ENCODE results near the gene ALDOB.

ALDOB gene

GRCh38 chr9:101479338-101480030 lies 43.9 kb upstream of the ALDOB start:
- TF ChIP-seq ZNF8 (CRISPR knock-in tag; IDR thresholded peaks at IDR 0.05) (no peak), TCF4 (CRISPR knock-in tag; IDR thresholded peaks at IDR 0.05; ENCODE audit: borderline replicate concordance) (no peak), POU6F1 (CRISPR knock-in tag; IDR thresholded peaks at IDR 0.05; ENCODE audit: borderline replicate concordance, low read depth) (no peak), ZC3H10 (CRISPR knock-in tag; IDR thresholded peaks at IDR 0.05) (no peak), ARNTL (CRISPR knock-in tag; IDR thresholded peaks at IDR 0.05; ENCODE audit: borderline replicate concordance, low read depth) (no peak), GLIS3 (CRISPR knock-in tag; IDR thresholded peaks at IDR 0.05) (no peak), TOX (CRISPR knock-in tag; IDR thresholded peaks at IDR 0.05; ENCODE audit: borderline replicate concordance) (no peak), CSDC2 (CRISPR knock-in tag; IDR thresholded peaks at IDR 0.05) (no peak), CREB5 (CRISPR knock-in tag; IDR thresholded peaks at IDR 0.05; ENCODE audit: low read depth) (no peak), ZNF70 (CRISPR knock-in tag; IDR thresholded peaks at IDR 0.05) (no peak), ISL1 (CRISPR knock-in tag; IDR thresholded peaks at IDR 0.05) (no peak), ZFP30 (CRISPR knock-in tag; IDR thresholded peaks at IDR 0.05) (no peak), ZFP3 (CRISPR knock-in tag; IDR thresholded peaks at IDR 0.05) (no peak), BACH2 (CRISPR knock-in tag; IDR thresholded peaks at IDR 0.05; ENCODE audit: borderline replicate concordance) (no peak), RARB (CRISPR knock-in tag; IDR thresholded peaks at IDR 0.05) (no peak), PPARA (CRISPR knock-in tag; IDR thresholded peaks at IDR 0.05; ENCODE audit: borderline replicate concordance) (no peak)
- ATAC-seq, result no peak

GRCh38 chr9:101478906-101479305 lies 43.3 kb upstream of the ALDOB start:
- 0 out of 3 replicates have a peak, but pooled peaks have one; percentile 16 for ATAC-seq

GRCh38 chr9:101478444-101478843 lies 42.9 kb upstream of the ALDOB start:
- TF ChIP-seq CREB5 (CRISPR knock-in tag; IDR thresholded peaks at IDR 0.05; ENCODE audit: low read depth), result no peak
- no peak for TF ChIP-seq ZNF70 (CRISPR knock-in tag; IDR thresholded peaks at IDR 0.05)
- TF ChIP-seq ISL1 (CRISPR knock-in tag; IDR thresholded peaks at IDR 0.05), result no peak
- TF ChIP-seq TSHZ2 (CRISPR knock-in tag; IDR thresholded peaks at IDR 0.05), result no peak
- TF ChIP-seq PATZ1 (CRISPR knock-in tag; IDR thresholded peaks at IDR 0.05; ENCODE audit: borderline replicate concordance), result no peak
- TF ChIP-seq OSR1 (CRISPR knock-in tag; IDR thresholded peaks at IDR 0.05), result no peak
- no peak for TF ChIP-seq TOX (CRISPR knock-in tag; IDR thresholded peaks at IDR 0.05; ENCODE audit: borderline replicate concordance)
- TF ChIP-seq ZNF565 (CRISPR knock-in tag; conservative IDR thresholded peaks at IDR 0.05; ENCODE audit: low read depth), result no peak
- no peak for TF ChIP-seq TCF4 (CRISPR knock-in tag; IDR thresholded peaks at IDR 0.05; ENCODE audit: borderline replicate concordance)
- no peak for TF ChIP-seq ESRRG (CRISPR knock-in tag; IDR thresholded peaks at IDR 0.05)
- no peak for TF ChIP-seq ZC3H10 (CRISPR knock-in tag; IDR thresholded peaks at IDR 0.05)
- ATAC-seq, result peak; percentile 49; the same call in 2 of the 3 replicates

More at GRCh38 chr9:101478906-101479305, 43.3 kb upstream of the ALDOB start:
- TF ChIP-seq TOX (CRISPR knock-in tag; IDR thresholded peaks at IDR 0.05; ENCODE audit: borderline replicate concordance) (no peak), ZC3H10 (CRISPR knock-in tag; IDR thresholded peaks at IDR 0.05) (no peak), GLIS3 (CRISPR knock-in tag; IDR thresholded peaks at IDR 0.05) (no peak), ZFP3 (CRISPR knock-in tag; IDR thresholded peaks at IDR 0.05) (no peak), ZNF70 (CRISPR knock-in tag; IDR thresholded peaks at IDR 0.05) (no peak), BACH2 (CRISPR knock-in tag; IDR thresholded peaks at IDR 0.05; ENCODE audit: borderline replicate concordance) (no peak), ZNF565 (CRISPR knock-in tag; conservative IDR thresholded peaks at IDR 0.05; ENCODE audit: low read depth) (no peak), ZNF8 (CRISPR knock-in tag; IDR thresholded peaks at IDR 0.05) (no peak), OSR1 (CRISPR knock-in tag; IDR thresholded peaks at IDR 0.05) (no peak), ZFP30 (CRISPR knock-in tag; IDR thresholded peaks at IDR 0.05) (no peak), POU6F1 (CRISPR knock-in tag; IDR thresholded peaks at IDR 0.05; ENCODE audit: borderline replicate concordance, low read depth) (no peak)
